Stimulated activated CD4-positive, alpha-beta T cell treated with anti-CD3 and anti-CD28 coated beads, Interleukin-2, amount 100 ng/mL, for 4 hours (primary cell): Measurements from ENCODE around the gene TCFL5.

Experiments
- DNase-seq: peaks from one replicate; pipeline ENCODE4 v3.0.0-alpha.2; 2020; ENCODE audit warnings: low read depth

TCFL5 gene

DNA sequence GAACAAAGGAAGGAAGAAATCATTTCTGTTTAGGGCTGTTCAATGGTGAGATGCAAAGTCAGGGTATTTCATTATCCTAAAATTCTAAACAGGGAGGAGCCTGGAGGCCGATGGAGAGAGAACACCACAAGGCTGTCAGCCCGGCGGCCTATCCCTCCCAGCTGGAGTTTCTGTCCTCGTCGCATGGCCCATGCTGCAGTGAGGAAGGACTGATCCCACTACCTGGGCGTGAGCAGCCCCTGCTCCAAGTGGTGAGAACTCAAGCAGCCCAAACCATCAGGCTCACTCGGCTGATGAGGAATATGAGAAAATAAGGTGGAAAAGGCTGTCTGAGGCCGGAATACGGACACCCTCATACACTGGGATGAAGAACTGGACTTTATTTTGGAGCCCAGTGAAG lies 33.9 kb upstream of the TCFL5 start:
- no peak for DNase-seq

DNA sequence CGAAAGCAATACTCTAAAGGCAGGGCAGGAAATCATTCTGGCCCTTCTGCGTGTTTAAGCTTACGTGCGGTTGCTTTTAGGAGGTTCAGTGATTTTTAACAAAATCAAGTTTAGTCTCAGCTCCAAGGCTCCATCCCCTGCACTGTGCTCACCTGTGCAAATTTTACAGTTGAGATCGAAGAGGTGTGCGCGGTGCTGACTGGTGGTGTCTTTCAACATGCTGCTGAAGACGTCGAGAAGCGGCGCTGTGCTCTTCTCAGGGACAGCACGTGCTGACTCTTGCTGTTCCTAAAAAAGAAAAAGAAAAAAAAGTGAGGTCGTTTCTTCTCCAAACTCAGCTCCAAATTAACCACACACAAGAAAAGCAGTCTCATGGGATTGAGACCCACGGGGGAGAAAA lies 32.6 kb upstream of the TCFL5 start:
- no peak for DNase-seq

DNA sequence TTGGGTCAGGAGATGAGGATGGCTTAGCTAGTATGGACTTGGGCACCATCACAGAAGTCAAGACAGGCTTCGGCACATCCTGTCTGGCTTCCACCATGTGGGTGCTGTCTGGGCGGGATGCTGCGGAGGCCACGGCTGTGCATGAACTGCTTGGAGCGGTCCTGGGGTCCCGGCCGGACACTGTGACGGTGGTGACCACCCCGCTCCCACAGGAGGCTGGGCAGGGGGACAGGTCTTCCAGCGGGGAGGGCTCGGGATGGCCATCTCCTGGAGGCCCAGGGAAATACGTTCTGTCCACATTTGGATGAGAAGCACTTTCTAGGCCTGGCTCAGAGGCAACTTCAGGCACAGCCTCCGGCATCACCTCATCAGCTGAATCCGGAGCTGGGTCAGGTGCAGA lies 32.1 kb upstream of the TCFL5 start:
- DNase-seq = no peak

DNA sequence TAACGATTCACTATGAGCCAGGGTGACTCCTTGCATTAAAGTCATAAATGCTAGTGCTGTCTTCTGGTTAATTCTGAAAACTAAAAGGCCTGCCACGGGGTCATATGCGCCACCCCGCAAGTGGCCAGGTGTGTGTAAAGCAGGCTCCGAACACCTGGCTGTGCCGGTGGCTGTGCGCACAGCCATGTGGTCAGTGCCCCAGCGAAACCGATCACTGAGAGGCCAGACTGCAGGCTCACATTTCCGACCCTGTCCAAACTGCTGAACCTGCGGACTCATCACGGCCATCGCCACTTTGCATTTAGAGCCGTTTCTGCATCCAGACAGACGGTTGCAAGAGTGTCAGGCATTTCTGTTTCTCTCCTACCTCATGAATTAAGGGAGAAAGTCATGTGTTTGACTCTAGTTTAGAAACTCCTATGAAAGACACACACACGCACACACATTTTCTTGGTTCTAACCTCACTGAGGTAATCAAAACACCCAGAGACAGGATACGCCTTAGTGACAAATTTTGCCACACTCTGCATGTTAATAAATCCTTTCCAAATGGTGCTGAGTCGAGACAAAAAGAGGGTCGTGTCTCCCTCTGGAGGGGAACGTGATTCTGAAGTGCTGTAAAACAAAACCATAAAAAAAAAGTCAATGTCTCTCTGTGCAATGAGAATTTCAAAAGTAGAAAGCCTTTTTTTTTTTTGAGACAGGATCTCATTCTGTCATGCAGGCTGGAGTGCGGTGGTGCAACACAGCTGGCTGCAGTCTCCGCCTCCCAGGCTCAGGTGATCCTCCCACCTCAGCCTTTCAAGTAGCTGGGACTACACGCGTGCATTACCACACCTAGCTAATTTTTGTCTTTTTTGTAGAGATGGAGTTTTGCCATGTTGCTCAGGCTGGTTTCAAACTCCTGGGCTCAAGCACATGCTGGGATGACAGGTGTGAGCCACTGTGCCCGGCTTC lies 31.0 kb upstream of the TCFL5 start:
- no peak for DNase-seq

DNA sequence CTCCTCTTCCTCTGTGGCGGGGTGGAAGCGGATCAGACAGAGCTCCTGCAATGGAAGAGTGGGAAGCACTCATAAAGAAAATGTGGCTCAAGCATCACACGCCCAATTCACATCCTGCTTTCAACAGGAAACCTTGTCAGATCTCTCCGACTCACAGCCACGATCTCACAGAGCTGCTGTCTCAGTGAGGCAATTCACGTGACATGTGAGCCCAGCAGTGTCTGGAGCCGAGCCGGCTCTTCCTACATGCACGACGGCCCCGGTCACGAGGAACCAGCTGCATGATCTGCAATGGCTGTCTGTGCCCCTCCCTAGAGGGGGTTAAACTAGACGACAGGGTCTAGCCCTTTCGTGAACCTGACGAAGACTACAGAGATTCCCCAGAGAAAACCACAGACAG lies 29.5 kb upstream of the TCFL5 start:
- DNase-seq = no peak

DNA sequence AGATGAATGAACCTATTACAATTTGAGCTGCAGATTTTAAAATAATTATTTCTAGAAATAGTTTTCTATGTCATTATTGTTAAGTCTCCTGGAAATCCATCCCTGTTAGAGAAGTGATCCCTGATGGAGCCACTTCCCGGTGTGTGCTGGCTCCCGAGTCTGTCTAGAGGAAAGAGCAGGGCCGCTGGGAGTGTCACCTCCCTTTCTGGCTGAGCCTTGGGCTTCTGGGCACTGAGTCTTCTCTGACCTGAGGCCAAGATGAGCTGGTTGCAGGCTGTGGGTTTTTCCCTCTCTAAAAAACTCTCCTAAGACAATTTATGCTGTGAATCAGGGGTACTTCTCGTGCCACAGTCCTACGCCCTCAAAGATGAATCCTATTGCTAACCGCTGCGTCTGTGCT lies 28.8 kb upstream of the TCFL5 start:
- DNase-seq = no peak

DNA sequence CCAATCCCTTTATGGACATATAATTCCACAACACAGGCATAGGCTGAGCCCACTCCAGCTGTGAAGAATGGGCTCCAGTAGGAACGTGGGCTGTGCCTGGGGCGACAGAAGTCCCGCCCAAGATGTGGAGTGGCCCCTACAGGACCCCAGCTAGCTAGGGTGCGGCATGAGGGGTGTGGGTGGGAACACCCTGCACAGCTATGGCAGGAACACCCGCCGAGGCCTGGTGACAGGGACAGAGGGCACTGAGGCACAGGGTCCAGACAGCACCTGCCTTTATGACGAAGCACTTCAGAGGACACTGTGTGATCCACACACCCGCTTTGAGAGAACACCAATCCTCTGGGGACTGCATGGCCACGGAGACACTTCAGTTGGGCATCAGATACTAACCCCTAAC lies 28.2 kb upstream of the TCFL5 start:
- no peak for DNase-seq

DNA sequence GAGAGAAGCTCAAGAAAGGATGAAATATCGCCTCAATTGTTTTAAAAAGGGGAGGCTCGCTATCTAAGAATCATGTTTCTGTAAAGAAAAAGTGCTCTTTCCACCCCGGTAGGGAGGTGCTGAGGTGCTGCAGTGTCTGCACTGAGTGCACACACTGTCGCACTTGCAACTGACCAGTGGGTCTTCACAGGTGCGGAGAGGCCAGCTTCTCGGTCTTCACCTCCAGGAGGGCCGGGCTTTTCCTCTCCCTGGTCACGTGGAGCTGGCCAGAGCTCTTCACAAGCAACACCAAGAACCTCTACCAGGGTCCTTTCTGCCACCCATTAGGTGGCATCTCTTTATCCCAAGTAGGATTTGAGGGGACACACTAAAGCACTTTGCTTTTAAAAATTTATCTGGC lies 27.8 kb upstream of the TCFL5 start:
- no peak for DNase-seq

DNA sequence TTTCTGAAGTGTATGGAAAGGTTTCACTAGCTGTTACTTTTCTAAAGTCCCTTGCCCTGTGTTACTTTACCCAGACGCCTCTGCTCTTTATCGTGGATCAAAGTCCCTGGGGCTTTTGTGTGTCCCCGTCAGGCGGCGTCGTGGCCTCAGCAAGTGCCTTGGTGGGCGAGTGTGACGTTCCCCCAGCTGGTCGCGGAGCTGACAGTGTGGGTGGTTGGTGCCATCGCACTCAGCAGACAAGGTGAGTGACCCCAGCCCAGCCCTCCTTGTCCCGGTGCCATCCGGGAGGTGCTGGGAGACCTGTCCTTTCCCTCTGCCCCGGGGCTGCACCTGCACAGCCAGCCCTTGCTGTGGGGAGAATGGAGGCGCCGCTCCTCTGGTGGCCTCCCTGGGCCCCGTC lies 27.3 kb upstream of the TCFL5 start:
- DNase-seq = no peak

DNA sequence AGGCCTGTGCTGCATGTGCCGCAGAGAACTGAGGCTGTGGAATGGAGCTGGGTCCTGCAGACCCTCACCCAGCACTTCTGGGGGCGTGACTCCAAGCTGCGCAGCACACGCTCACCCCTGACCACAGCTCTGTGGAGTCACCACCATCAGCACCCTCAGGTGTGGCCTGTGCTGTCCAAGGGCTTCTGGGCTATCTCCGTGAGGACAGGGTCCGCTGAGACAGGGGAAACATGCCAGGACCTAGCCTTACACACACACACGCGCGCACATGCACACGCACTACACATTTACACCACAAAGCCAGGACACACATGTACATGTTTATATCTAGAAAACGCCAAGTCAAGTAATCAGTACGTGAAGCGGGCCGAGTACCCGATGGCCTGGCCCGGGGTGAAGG lies 26.8 kb upstream of the TCFL5 start:
- DNase-seq = no peak

DNA sequence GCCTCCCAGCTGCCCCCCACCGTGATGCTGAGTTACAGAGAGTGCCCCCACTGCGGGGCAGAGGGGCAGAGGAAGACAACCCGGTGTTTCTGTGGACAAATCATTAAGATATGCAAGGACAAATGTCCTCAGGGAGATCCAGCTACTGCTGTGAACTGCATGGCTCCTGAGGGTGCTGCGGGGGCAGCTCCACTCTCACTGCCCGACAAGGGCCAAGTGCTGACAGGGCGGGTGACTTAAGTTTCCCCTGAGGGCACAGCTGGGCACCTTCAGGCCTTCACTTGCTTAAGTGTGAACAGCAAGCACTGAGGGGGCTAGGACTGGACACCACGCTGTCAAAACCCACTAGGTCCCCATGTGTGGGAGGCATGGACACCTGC lies 26.2 kb upstream of the TCFL5 start:
- DNase-seq = no peak

DNA sequence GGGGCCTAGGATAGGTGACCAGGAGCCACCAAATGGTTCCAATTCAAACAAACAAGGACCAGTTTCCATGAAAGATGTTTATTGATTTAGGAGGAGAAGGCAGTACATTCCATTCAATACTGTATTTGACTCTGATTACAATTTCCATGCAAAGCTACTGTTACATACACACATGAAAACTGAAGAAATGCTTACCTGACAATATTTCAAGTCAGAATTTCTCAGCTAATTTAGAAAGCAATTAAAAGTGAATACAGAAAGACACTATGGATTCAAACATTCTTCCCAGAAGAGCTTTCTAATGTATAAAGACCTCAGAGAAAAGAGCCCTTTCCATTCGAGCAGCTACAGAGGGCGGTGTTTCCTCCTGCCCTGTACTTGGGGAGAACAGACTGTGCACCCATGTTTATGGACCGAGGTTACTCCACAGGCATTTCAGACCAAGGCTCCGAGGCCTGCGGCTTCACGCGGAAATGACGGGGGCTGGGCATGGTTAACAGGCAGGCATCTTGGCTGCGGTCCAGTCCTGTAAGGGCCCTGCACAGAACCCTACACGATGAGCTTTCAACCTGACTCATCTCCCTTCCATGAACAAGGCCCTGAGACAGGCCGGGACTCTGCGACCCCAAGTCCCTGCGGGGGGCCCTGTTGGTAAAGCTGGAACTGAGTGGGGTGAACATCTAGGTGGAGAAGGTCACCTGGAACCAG lies 25.7 kb upstream of the TCFL5 start:
- no peak for DNase-seq

DNA sequence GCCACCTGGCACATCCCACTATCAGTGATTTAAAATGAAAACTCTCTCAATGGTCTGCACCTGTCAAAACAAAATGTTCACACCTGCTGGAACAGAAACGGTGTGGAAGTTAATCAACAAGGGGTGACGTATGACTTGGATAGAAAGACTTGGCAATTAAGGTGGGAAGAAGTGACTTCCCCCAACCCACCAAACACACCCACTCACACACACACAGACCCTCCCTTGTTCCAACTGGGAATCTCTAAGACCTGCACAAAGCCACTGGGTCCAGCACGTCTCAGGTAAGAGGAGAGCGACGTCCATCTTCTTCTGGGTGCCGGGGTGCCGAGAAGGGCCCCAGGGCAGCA lies 25.1 kb upstream of the TCFL5 start:
- DNase-seq = no peak

DNA sequence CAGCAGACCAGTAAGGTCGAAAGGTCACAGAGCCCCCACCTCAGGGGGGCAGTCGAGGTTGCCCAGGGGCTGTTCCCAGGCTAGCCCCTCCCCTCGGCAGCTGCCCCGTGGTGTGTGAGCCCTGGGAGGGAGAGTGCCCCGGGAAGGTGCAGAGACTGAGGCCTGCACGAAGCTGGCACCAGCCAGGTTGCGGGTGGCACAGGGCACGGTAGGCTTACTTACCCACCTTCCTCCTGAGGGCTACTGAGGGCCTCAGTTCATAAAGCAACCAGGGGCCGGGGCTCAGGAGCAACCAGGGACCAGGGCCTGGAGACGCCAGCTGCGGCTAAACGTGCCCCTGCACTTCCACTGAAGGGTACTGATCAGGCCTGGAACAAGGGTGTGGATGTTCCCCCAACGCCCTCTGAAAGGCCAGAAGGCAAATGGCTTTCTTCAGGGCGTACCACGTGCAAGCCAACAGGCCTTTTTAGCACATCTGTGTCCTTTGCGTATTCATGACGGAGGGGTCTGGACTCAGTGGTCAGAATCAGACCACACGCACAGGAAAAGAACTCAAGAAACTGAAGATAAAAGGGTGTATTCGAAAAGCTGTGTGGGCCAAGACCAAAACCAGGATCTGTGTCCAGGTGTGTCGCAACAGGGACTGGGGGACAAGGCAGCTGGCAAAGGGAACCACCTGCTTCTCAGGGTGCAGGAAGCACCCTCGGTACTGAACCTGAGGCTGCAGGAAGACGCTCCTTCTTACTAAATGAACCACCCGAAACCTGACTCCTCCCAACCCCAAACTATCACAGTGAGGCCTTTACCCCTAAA lies 24.5 kb upstream of the TCFL5 start:
- no peak for DNase-seq

DNA sequence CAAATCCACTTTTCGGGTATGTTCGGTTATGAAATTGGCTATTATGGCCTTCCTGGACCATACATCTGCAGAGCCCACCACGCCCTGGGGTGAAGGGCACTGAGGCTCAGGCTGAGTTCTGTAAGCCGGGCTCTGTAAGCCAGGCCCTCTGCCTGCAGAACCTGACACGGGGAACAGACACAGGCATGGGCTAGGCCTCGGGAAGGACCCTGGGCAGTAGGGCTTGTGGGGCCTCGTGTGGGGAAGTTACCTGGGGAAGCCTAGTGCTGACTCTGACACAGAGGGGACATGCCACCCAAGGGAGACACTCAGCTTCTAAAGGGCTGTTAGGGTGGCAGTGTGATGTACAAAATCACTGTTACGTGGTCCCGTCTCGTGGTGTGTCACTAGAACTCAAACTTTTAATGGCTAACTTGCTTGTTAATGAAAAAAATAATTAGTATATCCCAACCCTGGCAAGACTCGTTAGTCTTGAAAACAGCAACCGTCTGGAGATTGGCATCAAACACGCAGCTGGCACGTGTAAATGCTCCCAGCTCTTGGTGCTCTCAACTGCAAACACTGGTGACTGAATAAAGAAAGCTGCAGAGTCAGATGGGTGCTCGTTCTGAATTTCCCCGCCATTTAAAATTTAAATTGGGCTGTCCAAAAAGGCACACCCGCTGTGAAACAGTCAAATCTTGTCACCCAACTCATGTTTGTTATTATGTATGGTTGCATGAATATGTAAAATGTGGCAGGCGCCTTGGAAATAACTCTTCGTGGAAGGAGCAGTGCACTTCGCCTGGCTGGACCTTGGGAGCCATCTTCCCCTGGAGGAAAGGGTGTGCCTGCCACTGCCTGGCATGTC lies 23.6 kb upstream of the TCFL5 start:
- no peak for DNase-seq

DNA sequence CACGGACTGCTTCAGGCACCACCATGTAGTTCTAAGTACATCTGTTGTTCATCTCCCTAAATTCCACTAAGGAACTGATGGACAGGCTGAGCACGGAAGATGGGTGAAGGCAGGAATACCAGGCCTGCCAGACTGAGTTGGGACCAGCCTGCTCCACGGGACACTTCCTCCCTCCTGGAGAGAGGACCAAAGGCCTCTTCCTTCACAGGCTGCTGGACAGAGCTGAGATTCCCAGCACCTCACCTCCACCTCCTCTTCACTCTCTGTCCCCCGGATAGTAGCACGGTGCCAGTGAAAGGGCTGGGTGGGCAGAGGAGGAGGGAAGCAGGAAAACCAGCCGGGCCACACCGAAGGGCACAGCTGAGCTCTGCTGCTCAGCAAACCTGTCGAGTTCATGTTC lies 22.9 kb upstream of the TCFL5 start:
- DNase-seq = no peak

DNA sequence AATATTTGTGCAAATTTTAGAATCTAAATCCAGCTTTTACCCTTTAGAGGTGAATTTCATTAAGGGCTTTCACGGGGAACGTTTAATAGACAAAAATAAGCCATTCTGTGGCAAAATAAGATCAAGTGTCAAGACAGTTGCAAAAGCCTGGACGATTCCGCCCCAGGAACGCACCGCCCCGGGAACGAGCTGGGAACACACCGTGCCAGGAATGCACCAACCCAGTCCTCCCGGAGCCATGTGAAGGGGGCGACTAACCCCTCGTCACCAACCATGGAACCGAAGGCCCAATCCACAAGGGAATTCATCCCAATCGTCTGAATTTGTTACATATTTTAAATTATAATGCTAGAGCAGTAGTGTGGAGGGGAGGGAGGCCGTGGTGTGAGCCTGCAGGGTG lies 20.8 kb upstream of the TCFL5 start:
- DNase-seq = no peak

DNA sequence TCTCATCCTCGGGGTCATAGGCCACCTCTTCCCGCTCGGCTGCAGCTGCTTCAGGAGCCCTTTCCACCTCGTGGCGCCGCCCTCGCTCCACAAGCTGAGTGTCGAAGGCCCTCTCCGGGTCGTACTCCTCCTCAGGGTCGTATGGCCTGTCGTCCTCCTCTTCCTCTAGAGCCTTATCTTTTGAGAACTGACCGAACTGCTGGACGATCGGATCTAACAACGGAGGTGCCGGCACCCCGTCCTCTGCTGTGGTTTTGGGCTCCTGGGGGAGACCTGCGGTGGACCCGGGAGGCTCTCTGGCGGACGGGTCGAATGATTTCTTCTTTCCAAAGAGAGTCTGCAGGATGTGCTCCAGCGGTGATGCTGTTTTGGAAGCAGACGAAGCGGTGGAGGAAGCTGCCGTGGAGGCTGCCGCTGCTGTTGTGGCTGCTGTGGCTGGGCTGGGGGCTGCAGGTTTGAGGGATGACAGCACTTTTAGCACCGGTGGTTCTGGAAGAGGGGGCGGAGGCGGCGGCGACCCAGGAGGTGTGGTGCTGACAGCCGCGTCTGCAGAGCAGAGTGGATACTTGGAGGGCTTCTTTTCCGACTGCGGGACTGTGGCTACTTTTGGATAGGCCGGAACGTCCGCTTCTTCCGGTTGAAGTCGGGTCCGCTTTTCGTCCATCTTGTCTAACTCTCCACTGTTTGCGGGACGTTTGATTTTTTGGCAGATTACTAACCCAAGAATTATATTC lies 20.2 kb upstream of the TCFL5 start:
- no peak for DNase-seq

DNA sequence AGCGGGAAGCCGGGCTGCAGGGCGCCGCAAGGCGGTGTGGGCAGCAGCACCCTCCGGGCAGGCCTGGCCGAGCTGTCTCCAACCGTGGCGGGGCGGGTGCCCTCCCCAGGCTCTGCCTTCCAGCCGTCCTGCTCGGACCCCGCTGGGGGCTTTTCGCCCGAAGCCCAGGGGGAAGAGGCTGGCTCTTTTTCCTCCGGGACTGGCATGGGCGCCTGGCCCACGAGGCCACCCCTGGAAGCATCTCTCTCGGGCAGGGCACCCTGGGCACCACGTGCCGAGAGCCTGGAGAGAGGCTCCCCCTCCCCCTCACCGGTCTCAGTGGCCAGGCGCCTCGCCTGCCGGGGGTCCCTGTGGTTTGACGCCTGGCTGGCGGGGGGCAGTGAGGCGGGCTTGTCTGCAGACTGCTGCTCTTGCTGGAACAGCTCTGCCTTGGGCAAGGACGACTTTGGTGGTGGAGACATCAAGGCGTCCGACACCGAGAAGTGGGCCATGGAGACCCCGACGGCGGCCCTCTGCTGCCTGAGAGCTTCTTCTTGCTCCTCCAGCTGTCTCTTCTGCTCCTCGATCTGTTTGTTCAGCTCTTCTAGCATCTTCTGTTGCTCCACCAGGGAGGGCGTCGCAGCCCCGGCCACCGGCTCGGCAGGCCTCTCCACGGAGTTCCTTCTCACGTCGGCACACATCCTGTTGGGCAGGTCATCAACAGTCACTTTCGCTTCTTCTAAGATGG lies 19.5 kb upstream of the TCFL5 start:
- DNase-seq = no peak

DNA sequence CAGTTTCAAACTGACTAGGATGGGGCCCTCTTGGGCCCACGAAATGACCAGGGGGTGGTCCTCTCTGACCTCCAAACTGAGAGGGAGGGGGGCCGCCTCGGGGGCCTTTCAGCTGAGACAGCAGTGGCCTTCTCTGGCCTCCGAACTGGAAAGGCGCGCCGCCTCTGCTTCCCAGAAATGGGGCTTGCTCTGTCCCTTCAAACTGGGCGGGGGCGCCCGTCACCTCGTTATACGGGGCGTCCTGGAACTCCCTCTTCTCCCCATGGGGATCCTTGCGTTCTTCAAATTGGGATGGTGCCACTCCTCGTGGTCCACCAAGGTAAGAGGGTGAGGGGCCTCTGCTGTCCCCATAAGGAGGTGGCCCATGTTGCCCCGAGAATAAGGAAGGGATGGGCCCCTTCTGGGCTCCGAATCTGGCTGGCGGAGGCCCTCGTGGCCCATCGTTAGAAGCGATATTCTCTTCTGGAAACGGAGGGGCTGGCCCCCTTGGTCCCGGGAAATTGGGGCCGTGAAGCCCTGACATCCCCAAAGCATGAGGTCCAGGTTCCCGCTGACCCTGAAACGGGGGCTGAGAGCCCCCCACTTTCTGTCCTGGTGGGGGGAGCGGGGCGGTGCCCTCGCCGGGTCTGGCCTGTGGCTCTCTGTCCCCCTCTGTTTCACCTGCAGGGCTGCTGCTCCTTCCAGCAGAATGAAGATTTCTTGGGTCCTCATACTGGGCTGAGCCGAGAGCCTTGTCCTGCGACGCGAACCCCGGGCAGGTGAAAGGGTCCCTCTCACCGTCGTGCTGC lies 18.7 kb upstream of the TCFL5 start:
- no peak for DNase-seq
